Mesendoderm (in vitro differentiated cells): Measurements from ENCODE around the gene TFDP2.

Experiments
- DNase-seq: peaks from one replicate; pipeline ENCODE4 v3.0.0; 2013
- H2AK5ac ChIP-seq: 2 replicates; pipeline ENCODE4 v1.6.1; 2013; ENCODE audit warnings: low read length, inconsistent platforms
- H2BK120ac ChIP-seq: 2 replicates; pipeline ENCODE4 v1.6.1; 2013; ENCODE audit warnings: low read depth, mild to moderate bottlenecking, low read length, moderate library complexity, mixed read lengths
- H2BK15ac ChIP-seq: replicated peaks from 2 replicates; pipeline ENCODE4 v1.6.1; 2013; ENCODE audit warnings: low read depth, mild to moderate bottlenecking, moderate library complexity
- H2BK5ac ChIP-seq: 2 replicates; pipeline ENCODE4 v1.6.1; 2013; ENCODE audit warnings: low read length, inconsistent platforms
- H3K18ac ChIP-seq: 2 replicates; pipeline ENCODE4 v1.6.1; 2013; ENCODE audit warnings: mild to moderate bottlenecking, low read length, mixed read lengths
- H3K23ac ChIP-seq: one replicate; pipeline ENCODE4 v1.6.1; 2013; ENCODE audit warnings: low read length
- H3K27ac ChIP-seq: 2 replicates; pipeline ENCODE4 v1.5.1; 2013; ENCODE audit warnings: low read depth, mild to moderate bottlenecking, inconsistent platforms, low read length, moderate library complexity
- H3K27me3 ChIP-seq: 2 replicates; pipeline ENCODE4 v1.6.1; 2013; ENCODE audit warnings: low read length, control low read depth, mild to moderate bottlenecking, inconsistent platforms; ENCODE audit not compliant: insufficient read depth, poor library complexity
- H3K36me3 ChIP-seq: 2 replicates; pipeline ENCODE4 v1.6.1; 2013; ENCODE audit warnings: low read length, inconsistent platforms; ENCODE audit not compliant: control insufficient read depth, insufficient read depth
- H3K4ac ChIP-seq: one replicate; pipeline ENCODE4 v1.6.1; 2013; ENCODE audit warnings: low read depth, mild to moderate bottlenecking, low read length, moderate library complexity
- H3K4me1 ChIP-seq: 2 replicates; pipeline ENCODE4 v1.6.1; 2013; ENCODE audit warnings: low read depth, low read length, inconsistent platforms; ENCODE audit not compliant: control insufficient read depth
- H3K4me2 ChIP-seq: 2 replicates; pipeline ENCODE4 v1.6.1; 2013; ENCODE audit warnings: low read length
- H3K4me3 ChIP-seq: 2 replicates; pipeline ENCODE4 v1.5.1; 2013; ENCODE audit warnings: mild to moderate bottlenecking, low read length
- H3K56ac ChIP-seq: one replicate; pipeline ENCODE4 v1.6.1; 2013; ENCODE audit warnings: low read length
- H3K79me1 ChIP-seq: 2 replicates; pipeline ENCODE4 v1.6.1; 2013; ENCODE audit warnings: low read length, inconsistent platforms
- H3K79me2 ChIP-seq: 2 replicates; pipeline ENCODE4 v1.6.1; 2013; ENCODE audit warnings: mild to moderate bottlenecking, low read length; ENCODE audit not compliant: control insufficient read depth, insufficient read depth
- H3K9ac ChIP-seq: 2 replicates; pipeline ENCODE4 v1.6.1; 2013; ENCODE audit warnings: low read length, inconsistent platforms
- H4K5ac ChIP-seq: one replicate; pipeline ENCODE4 v1.6.1; 2013; ENCODE audit warnings: low read length
- H4K8ac ChIP-seq: one replicate; pipeline ENCODE4 v1.6.1; 2013; ENCODE audit warnings: low read depth, mild to moderate bottlenecking, control low read depth, low read length, moderate library complexity
- WGBS: extraction: QIAGEN DNeasy Blood & Tissue Kit; methylation state at CpG from one replicate; pipeline ENCODE4 v1.1.7; 2013; ENCODE audit warnings: low lambda C conversion rate, missing lambda C conversion rate; ENCODE audit not compliant: insufficient coverage; ENCODE audit errors: extremely low coverage; 5-methylcytosine and 5-hydroxymethylcytosine counted together

TFDP2 gene

GRCh38 chr3:142047021-142047369 lies 102.3 kb downstream of the TFDP2 start:
- H3K4ac ChIP-seq, result no peak overlapping the region
- no peak overlapping the region for H2BK5ac ChIP-seq
- H3K23ac ChIP-seq, result no peak overlapping the region
- no peak overlapping the region for H3K18ac ChIP-seq
- H3K36me3 ChIP-seq, result no peaks in the 10 kb centered on the region
- no peak for DNase-seq
- H3K79me2 ChIP-seq, result no peaks in the 10 kb centered on the region
- no peak overlapping the region for H3K27ac ChIP-seq
- no peak overlapping the region for H3K9ac ChIP-seq
- no peak overlapping the region for H4K8ac ChIP-seq
- H3K27me3 ChIP-seq, result no peaks in the 10 kb centered on the region
- H3K4me1 ChIP-seq, result no peaks in the 10 kb centered on the region
- no peaks in the 10 kb centered on the region for H3K79me1 ChIP-seq
- WGBS, result no CpG with 5 or more reads among the region's 1 CpG
- H2AK5ac ChIP-seq, result no peak overlapping the region
- H3K4me2 ChIP-seq, result no peak overlapping the region
- no peak overlapping the region for H4K5ac ChIP-seq
- H3K4me3 ChIP-seq, result no peak overlapping the region
- no peak overlapping the region for H2BK120ac ChIP-seq
- H2BK15ac ChIP-seq, result no peak overlapping the region
- no peak overlapping the region for H3K56ac ChIP-seq

GRCh38 chr3:142046320-142047020 lies 102.9 kb downstream of the TFDP2 start:
- DNase-seq, result peak; percentile 18

GRCh38 chr3:142040941-142041491 lies 108.3 kb downstream of the TFDP2 start:
- Histone ChIP-seq H2BK120ac (no peak overlapping the region), H3K18ac (no peak overlapping the region), H2BK5ac (no peak overlapping the region), H3K56ac (no peak overlapping the region), H4K5ac (no peak overlapping the region), H3K79me1 (no peaks in the 10 kb centered on the region), H4K8ac (no peak overlapping the region), H3K4me2 (no peak overlapping the region), H3K27me3 (no peaks in the 10 kb centered on the region), H2BK15ac (no peak overlapping the region), H3K4ac (no peak overlapping the region), H2AK5ac (no peak overlapping the region), H3K36me3 (no peaks in the 10 kb centered on the region), H3K27ac (no peak overlapping the region), H3K79me2 (no peaks in the 10 kb centered on the region), H3K9ac (no peak overlapping the region), H3K23ac (no peak overlapping the region), H3K4me3 (no peak overlapping the region), H3K4me1 (no peaks in the 10 kb centered on the region)
- no CpG with 5 or more reads among the region's 2 CpGs for WGBS
- no peak for DNase-seq

More at GRCh38 chr3:142046320-142047020, 102.9 kb downstream of the TFDP2 start:
- no peaks in the 10 kb centered on the region for H3K4me1 ChIP-seq
- H3K56ac ChIP-seq, result no peak overlapping the region
- no peak overlapping the region for H2BK120ac ChIP-seq
- no peak overlapping the region for H3K23ac ChIP-seq
- H2BK15ac ChIP-seq, result no peak overlapping the region
- H3K36me3 ChIP-seq, result no peaks in the 10 kb centered on the region
- no peak overlapping the region for H3K4me2 ChIP-seq
- no peaks in the 10 kb centered on the region for H3K79me2 ChIP-seq
- H2AK5ac ChIP-seq, result no peak overlapping the region
- H3K4ac ChIP-seq, result no peak overlapping the region
- H4K8ac ChIP-seq, result no peak overlapping the region
- no peak overlapping the region for H4K5ac ChIP-seq
- no peak overlapping the region for H3K27ac ChIP-seq
- H3K4me3 ChIP-seq, result no peak overlapping the region
- no CpG with 5 or more reads among the region's 6 CpGs for WGBS
- no peaks in the 10 kb centered on the region for H3K27me3 ChIP-seq
- no peak overlapping the region for H2BK5ac ChIP-seq
- H3K79me1 ChIP-seq, result no peaks in the 10 kb centered on the region
- no peak overlapping the region for H3K18ac ChIP-seq
- no peak overlapping the region for H3K9ac ChIP-seq

- Histone ChIP-seq H3K4me2 (no peak overlapping the region), H3K4ac (no peak overlapping the region), H4K5ac (no peak overlapping the region), H3K27me3 (no peaks in the 10 kb centered on the region), H3K23ac (no peak overlapping the region), H2BK5ac (no peak overlapping the region), H3K36me3 (no peaks in the 10 kb centered on the region), H2BK120ac (no peak overlapping the region), H3K56ac (no peak overlapping the region), H2BK15ac (no peak overlapping the region), H4K8ac (no peak overlapping the region), H3K9ac (no peak overlapping the region), H3K4me3 (no peak overlapping the region), H3K4me1 (no peaks in the 10 kb centered on the region), H3K79me1 (no peaks in the 10 kb centered on the region), H2AK5ac (no peak overlapping the region), H3K27ac (no peak overlapping the region), H3K79me2 (no peaks in the 10 kb centered on the region), H3K18ac (no peak overlapping the region)
- WGBS, result no CpG with 5 or more reads among the region's 3 CpGs
- DNase-seq, result no peak
Observed at GRCh38 chr3:142035308-142035922, 113.9 kb downstream of the TFDP2 start.

GRCh38 chr3:142033292-142033691 lies 116.1 kb downstream of the TFDP2 start:
- Histone ChIP-seq H3K4me2 (no peak overlapping the region), H3K4ac (no peak overlapping the region), H2BK120ac (no peak overlapping the region), H4K5ac (no peak overlapping the region), H3K27me3 (no peaks in the 10 kb centered on the region), H3K27ac (no peak overlapping the region), H3K79me2 (no peaks in the 10 kb centered on the region), H3K56ac (no peak overlapping the region), H3K36me3 (no peaks in the 10 kb centered on the region), H4K8ac (no peak overlapping the region), H3K9ac (no peak overlapping the region), H3K79me1 (no peaks in the 10 kb centered on the region), H3K4me1 (no peaks in the 10 kb centered on the region), H3K18ac (no peak overlapping the region), H2BK15ac (no peak overlapping the region), H2AK5ac (no peak overlapping the region), H3K23ac (no peak overlapping the region), H3K4me3 (no peak overlapping the region), H2BK5ac (no peak overlapping the region)
- DNase-seq, result no peak
- WGBS, result no CpG with 5 or more reads among the region's 4 CpGs
